NCI-H2196 (cell line): ENCODE measurements around the gene CCDC74A.
"Not testable (repeated sequence)": the region's sequence is repeated elsewhere in the genome, so short reads cannot be mapped to it uniquely, and the experiment has no call there.

Experiments used
- DNase-seq: peaks from one replicate; lab custom pipeline; 2025; ENCODE audit not compliant: unreplicated experiment; lab: John Stamatoyannopoulos, UW

The CCDC74A gene

DNA sequence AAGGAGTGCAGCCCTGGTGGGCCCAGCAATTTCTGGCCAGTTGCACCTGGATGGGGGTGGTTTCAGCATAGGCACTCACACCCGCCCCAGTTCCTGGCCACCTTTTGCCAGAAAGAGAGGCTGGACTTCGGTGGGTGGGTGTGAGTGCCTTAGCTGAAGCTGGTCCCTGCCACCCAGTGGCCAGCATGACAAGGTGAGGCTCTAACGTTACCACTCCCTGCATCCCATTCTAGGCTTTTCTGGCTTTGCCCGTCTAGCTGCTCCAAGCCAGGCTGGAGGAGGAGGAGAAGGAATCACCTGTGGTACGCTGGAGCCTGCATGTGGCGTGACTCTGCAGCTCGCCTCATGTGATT lies 17.1 kb downstream of the CCDC74A start:
- DNase-seq: not testable (repeated sequence)

DNA sequence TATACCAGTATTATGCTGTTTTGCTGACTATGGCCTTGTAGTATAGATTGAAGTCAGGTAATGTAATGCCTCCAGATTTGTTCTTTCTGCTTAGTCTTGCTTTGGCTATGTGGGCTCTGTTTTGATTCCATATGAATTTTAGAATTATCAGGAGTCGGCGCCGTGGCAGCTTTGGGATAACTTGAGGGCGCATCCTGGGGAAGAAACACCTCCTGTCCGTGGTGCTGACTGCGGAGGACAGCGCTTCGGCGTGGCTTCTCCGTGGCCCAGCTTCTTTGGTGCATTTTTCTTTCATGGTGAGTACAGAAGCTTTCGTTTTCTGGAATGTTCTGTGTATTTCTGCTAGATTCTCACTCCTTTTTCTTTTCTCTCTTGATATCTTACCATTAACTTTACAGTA lies 25.2 kb downstream of the CCDC74A start:
- no peak for DNase-seq

DNA sequence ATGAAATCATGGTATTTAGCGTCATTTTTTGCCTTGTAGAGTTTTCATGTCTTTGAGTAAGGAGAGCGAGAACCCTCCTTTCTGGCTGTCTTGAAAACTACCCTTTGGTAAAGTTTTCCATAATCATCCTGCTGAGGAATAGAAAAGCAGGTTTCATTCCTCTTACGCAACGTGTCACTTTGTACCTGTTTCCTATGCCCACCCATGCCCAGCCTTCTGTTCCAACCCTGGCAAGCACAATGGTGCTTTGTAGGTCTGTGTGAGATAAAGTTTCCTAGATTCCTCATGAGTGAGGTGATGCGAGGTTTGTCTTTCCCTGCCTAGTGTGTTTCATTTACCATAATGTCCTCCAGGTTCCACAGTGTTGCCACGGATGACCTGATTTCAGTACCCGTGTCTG lies 29.3 kb downstream of the CCDC74A start:
- no peak for DNase-seq

DNA sequence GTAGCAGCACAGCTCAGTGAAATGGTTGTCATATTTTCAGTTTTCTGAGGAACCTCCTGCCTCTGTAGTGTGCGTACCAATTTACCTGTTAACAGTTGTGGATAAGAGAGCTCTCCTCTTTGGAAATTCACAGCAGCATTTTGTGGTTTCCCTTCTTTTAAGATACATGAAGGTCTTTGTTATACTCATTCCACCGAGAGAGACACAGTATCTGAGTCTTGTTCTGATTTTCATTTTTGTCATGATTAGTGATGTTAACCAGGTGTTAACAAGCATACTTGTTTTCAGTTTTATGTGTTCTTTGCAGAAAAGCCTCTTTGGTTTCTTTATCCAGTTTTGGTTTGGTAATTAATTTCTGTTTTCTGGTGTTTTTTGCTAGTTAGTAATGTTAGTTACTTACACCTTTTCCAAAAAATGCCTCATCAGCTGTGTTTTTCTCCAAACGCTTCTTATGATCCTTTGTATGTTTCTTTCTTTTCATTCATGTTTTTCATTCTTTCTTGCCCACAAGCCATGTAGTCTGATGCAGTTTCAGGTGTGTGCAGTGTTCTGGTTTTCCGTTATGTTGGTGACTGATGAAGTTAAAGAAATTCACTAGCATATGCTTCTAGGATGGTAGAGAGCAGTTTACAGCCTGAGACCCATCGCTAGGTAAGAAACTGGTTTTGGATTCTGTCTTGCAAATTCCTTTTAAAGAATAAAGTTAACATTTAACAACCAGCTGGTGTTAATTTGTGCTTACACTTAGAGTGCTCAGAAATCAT lies 30.1 kb downstream of the CCDC74A start:
- DNase-seq: no peak

DNA sequence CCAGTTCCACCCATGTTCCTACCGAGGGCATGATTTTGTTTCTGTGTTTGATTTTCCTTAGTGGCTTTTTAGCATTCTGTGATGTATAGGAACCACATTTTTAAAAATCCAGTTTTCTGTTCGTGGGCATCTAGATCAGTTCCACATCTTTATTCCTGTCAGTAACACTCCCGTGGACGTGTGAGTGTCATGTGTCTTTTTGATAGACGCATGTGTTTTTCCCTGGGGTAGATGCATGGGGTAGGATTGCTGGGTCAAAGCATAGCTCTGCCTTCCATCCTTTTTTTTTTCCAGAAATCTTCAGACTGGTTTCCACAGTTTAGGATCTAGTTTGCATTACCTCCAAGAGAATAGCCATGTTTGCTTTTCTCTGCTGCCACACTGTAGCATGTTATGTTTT lies 38.7 kb downstream of the CCDC74A start:
- DNase-seq: no peak

DNA sequence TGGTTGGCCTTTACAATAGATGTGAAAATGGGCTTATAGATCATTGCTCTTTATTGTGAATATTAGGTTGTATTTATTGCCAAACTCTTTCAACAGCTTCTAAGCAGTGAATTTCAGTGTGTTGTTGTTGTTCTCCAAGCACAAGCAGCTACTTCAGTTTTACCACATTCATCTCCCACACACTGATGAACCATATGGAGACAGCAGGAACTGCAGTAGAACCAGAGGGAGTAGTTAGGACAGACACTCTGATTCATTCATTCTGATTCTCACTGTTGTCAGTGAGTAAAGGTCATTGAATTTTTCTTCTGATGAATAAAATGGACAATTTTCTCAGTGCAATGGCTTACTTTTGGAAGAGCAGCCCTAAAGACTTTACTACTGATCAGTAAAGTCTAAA lies 40.2 kb downstream of the CCDC74A start:
- no peak for DNase-seq

DNA sequence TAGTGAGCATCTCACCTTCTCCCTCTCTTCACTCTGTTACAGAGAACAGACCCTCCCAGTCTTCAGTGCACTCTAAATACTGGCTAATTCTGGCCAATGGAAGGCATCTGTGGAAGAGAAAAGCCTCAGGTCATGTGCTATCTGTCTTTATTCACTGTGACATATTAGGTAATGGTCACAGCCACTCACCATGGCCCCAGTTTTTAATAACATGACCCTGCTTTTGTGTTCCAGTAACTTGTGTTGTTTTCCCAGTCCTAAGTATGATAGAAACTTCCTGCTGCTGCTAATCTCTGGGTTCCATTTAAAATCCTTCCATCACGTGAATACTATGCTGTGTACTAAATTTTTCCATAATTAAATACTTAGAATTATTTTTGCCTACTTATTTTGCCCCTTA lies 40.7 kb downstream of the CCDC74A start:
- not testable (repeated sequence) for DNase-seq

DNA sequence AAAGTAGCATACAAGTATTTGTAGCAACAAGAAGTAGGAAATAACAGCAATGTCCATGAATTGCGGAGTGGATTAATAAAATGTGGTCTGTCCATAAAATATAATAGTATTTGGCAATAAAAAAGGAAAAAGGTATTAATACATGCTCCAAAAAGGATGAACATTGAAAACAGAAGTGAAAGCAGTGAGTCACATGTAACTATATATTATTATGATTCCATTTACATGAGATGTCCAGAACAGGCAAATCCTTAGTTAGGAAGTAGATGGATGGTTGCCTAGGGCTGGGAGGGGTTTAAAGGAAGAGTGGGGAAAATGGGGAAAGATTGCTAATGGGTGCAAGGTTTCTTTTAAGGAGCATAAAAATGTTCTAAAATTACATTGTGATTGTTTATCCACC lies 44.5 kb downstream of the CCDC74A start:
- DNase-seq: no peak

DNA sequence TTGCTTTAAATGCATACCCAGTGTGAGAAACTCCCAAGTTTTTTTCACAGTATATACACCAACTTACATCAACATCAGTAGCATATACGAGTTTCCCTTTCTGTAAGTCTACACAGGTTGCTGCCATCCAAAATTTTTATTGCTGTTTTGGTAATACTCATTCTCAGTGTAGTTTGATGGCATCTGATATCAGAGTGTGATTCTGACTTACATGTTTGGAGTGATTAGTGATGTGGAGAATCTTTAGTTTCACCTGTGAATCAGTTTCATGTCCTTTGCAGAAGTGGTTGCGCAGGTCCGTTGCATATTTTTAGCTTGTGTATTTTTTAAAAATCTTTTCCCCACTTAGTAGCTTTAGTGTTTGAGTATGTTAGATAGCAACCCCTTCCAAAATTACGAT lies 50.1 kb downstream of the CCDC74A start:
- no peak for DNase-seq

DNA sequence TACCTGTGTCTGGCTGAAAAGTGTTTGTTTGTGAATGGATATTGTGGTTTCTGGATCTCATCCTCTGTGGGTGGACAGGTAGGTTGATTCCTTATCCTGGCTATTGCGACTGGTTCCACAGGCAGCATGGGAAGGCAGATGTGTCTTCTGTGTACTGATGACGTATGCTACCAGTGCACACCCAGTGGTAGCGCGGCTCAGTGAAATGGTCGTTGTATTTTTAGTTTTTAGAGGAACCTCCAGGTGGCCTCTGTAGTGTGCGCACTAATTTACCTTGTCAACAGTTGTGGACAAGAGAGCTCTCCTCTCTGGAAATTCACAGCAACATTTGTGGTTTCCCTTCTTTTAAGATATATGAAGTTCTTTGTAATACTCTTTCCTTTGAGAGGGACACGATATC lies 52.5 kb downstream of the CCDC74A start:
- DNase-seq: no peak
